Trophoblast cell (in vitro differentiated cells and primary cell): ENCODE data around the gene VWA5B1.

Source experiments
- DNase-seq, 2 donors: peaks; one replicate each; pipeline ENCODE4 v3.0.0-alpha.2; 2016
- H2AFZ ChIP-seq: 2 replicates; pipeline ENCODE4 v1.6.1; 2013; ENCODE audit warnings: low read length, moderate library complexity, mild to moderate bottlenecking; ENCODE audit not compliant: insufficient read depth, poor library complexity
- H2AK5ac ChIP-seq: 2 replicates; pipeline ENCODE4 v1.6.1; 2013; ENCODE audit warnings: mild to moderate bottlenecking, low read length
- H2BK120ac ChIP-seq: 2 replicates; pipeline ENCODE4 v1.6.1; 2013; ENCODE audit warnings: low read length, mild to moderate bottlenecking, moderate library complexity; ENCODE audit not compliant: insufficient read depth, poor library complexity
- H2BK12ac ChIP-seq: 2 replicates; pipeline ENCODE4 v1.6.1; 2013; ENCODE audit warnings: mild to moderate bottlenecking, low read length, moderate library complexity
- H2BK5ac ChIP-seq: 2 replicates; pipeline ENCODE4 v1.6.1; 2013; ENCODE audit warnings: low read length, low read depth, moderate library complexity, mild to moderate bottlenecking; ENCODE audit not compliant: poor library complexity
- H3K14ac ChIP-seq: 2 replicates; pipeline ENCODE4 v1.6.1; 2013; ENCODE audit warnings: mild to moderate bottlenecking, low read length
- H3K18ac ChIP-seq: 2 replicates; pipeline ENCODE4 v1.6.1; 2013; ENCODE audit warnings: mild to moderate bottlenecking, low read length
- H3K23ac ChIP-seq: 2 replicates; pipeline ENCODE4 v1.6.1; 2013; ENCODE audit warnings: low read length
- H3K27ac ChIP-seq: 2 replicates; pipeline ENCODE4 v1.5.1; 2013; ENCODE audit warnings: low read depth, mild to moderate bottlenecking, inconsistent platforms, low read length, moderate library complexity
- H3K27me3 ChIP-seq: 2 replicates; pipeline ENCODE4 v1.6.1; 2013; ENCODE audit warnings: inconsistent platforms, mild to moderate bottlenecking, low read length, moderate library complexity; ENCODE audit not compliant: insufficient read depth
- H3K36me3 ChIP-seq, 2 experiments: 1 replicate in 1 of 2; 2 replicates in 1 of 2; pipeline ENCODE4 v1.6.1; 2013; ENCODE audit warnings: low read length in 2 of 2, mild to moderate bottlenecking in 2 of 2, moderate library complexity in 1 of 2; ENCODE audit not compliant: insufficient read depth in 2 of 2, control insufficient read depth in 1 of 2
- H3K4ac ChIP-seq: 2 replicates; pipeline ENCODE4 v1.6.1; 2013; ENCODE audit warnings: low read depth, mild to moderate bottlenecking, low read length, moderate library complexity
- H3K4me1 ChIP-seq, 2 experiments: 1 replicate in 1 of 2; 2 replicates in 1 of 2; pipeline ENCODE4 v1.6.1; 2013; ENCODE audit warnings: low read length in 2 of 2, mild to moderate bottlenecking in 2 of 2, moderate library complexity in 1 of 2; ENCODE audit not compliant: insufficient read depth in 2 of 2, control insufficient read depth in 1 of 2
- H3K4me2 ChIP-seq: 2 replicates; pipeline ENCODE4 v1.6.1; 2013; ENCODE audit warnings: inconsistent platforms, mild to moderate bottlenecking, low read length, moderate library complexity
- H3K4me3 ChIP-seq: 2 replicates; pipeline ENCODE4 v1.5.1; 2013; ENCODE audit warnings: mild to moderate bottlenecking, low read depth, low read length, inconsistent platforms
- H3K79me1 ChIP-seq: one replicate; pipeline ENCODE4 v1.6.1; 2013; ENCODE audit warnings: low read length
- H3K79me2 ChIP-seq: 2 replicates; pipeline ENCODE4 v1.6.1; 2013; ENCODE audit warnings: low read length, mild to moderate bottlenecking; ENCODE audit not compliant: control insufficient read depth, insufficient read depth, poor library complexity
- H3K9ac ChIP-seq: 2 replicates; pipeline ENCODE4 v1.6.1; 2013; ENCODE audit warnings: mild to moderate bottlenecking, low read length
- H3K9me3 ChIP-seq: 2 replicates; pipeline ENCODE4 v1.6.1; 2013; ENCODE audit warnings: low read depth, mild to moderate bottlenecking, control low read depth, inconsistent platforms, low read length; ENCODE audit not compliant: insufficient read depth
- H4K12ac ChIP-seq: 2 replicates; pipeline ENCODE4 v1.6.1; 2013; ENCODE audit warnings: low read depth, mild to moderate bottlenecking, low read length, moderate library complexity
- H4K8ac ChIP-seq: 2 replicates; pipeline ENCODE4 v1.6.1; 2013; ENCODE audit warnings: low read depth, mild to moderate bottlenecking, low read length, moderate library complexity
- H4K91ac ChIP-seq: one replicate; pipeline ENCODE4 v1.6.1; 2013; ENCODE audit warnings: low read depth, mild to moderate bottlenecking, low read length, moderate library complexity
- WGBS: extraction: QIAGEN DNeasy Blood & Tissue Kit; methylation state at CpG from one replicate; pipeline ENCODE4 v1.1.7; 2013; ENCODE audit warnings: missing lambda C conversion rate; ENCODE audit not compliant: insufficient read length, insufficient coverage; ENCODE audit errors: extremely low coverage; 5-methylcytosine and 5-hydroxymethylcytosine counted together

VWA5B1 gene

GRCh38 chr1:20308569-20308968 is 17.9 kb downstream of the VWA5B1 start:
- no CpG with 5 or more reads among the region's 5 CpGs for WGBS
- no peaks in the 10 kb centered on the region for H3K79me2 ChIP-seq
- no peak overlapping the region for H3K4me2 ChIP-seq
- H3K27me3 ChIP-seq: no peaks in the 10 kb centered on the region
- H3K4me3 ChIP-seq: no peak overlapping the region
- H3K36me3 ChIP-seq: no peaks in the 10 kb centered on the region
- no peak overlapping the region for H2BK5ac ChIP-seq
- H3K4me1 ChIP-seq: peaks cover 7% of the 10 kb centered on the region in 2 experiments
- no peak overlapping the region for H3K27ac ChIP-seq
- H3K18ac ChIP-seq: no peak overlapping the region
- no peak overlapping the region for H4K91ac ChIP-seq
- H3K9me3 ChIP-seq: no peaks in the 10 kb centered on the region
- no peak overlapping the region for H4K12ac ChIP-seq
- H3K9ac ChIP-seq: no peak overlapping the region
- H3K23ac ChIP-seq: no peak overlapping the region
- H4K8ac ChIP-seq: no peak overlapping the region
- H2BK12ac ChIP-seq: no peak overlapping the region
- no peak overlapping the region for H2AFZ ChIP-seq
- no peaks in the 10 kb centered on the region for H3K79me1 ChIP-seq
- no peak for DNase-seq
- no peak overlapping the region for H3K14ac ChIP-seq
- H3K4ac ChIP-seq: no peak overlapping the region
- no peak overlapping the region for H2BK120ac ChIP-seq
- no peak overlapping the region for H2AK5ac ChIP-seq

GRCh38 chr1:20311289-20311688 is 20.6 kb downstream of the VWA5B1 start:
- Histone ChIP-seq H2AFZ (no peak overlapping the region), H2AK5ac (no peak overlapping the region), H2BK5ac (no peak overlapping the region), H3K27me3 (no peaks in the 10 kb centered on the region), H3K14ac (no peak overlapping the region), H2BK12ac (no peak overlapping the region), H2BK120ac (no peak overlapping the region), H3K79me2 (no peaks in the 10 kb centered on the region), H4K12ac (no peak overlapping the region), H3K4me3 (no peak overlapping the region), H3K4ac (no peak overlapping the region), H3K9ac (no peak overlapping the region), H4K91ac (no peak overlapping the region), H4K8ac (no peak overlapping the region), H3K4me1 (peaks cover 7% of the 10 kb centered on the region in 2 experiments), H3K36me3 (no peaks in the 10 kb centered on the region), H3K9me3 (no peaks in the 10 kb centered on the region), H3K23ac (no peak overlapping the region), H3K27ac (no peak overlapping the region), H3K79me1 (no peaks in the 10 kb centered on the region), H3K18ac (no peak overlapping the region), H3K4me2 (no peak overlapping the region)
- WGBS: no CpG with 5 or more reads among the region's 5 CpGs
- no peak for DNase-seq

- no peak overlapping the region for H4K8ac ChIP-seq
- no peaks in the 10 kb centered on the region for H3K36me3 ChIP-seq
- H3K9ac ChIP-seq: no peak overlapping the region
- H3K23ac ChIP-seq: no peak overlapping the region
- no peak overlapping the region for H2AK5ac ChIP-seq
- no peak overlapping the region for H2BK5ac ChIP-seq
- H2BK120ac ChIP-seq: no peak overlapping the region
- DNase-seq: no peak
- H4K91ac ChIP-seq: no peak overlapping the region
- no peaks in the 10 kb centered on the region for H3K27me3 ChIP-seq
- no peak overlapping the region for H2BK12ac ChIP-seq
- H4K12ac ChIP-seq: no peak overlapping the region
- no peak overlapping the region for H3K27ac ChIP-seq
- no peak overlapping the region for H3K18ac ChIP-seq
- no CpG with 5 or more reads among the region's 3 CpGs for WGBS
- H3K79me1 ChIP-seq: no peaks in the 10 kb centered on the region
- no peak overlapping the region for H3K4ac ChIP-seq
- H2AFZ ChIP-seq: no peak overlapping the region
- H3K4me2 ChIP-seq: no peak overlapping the region
- no peaks in the 10 kb centered on the region for H3K9me3 ChIP-seq
- H3K79me2 ChIP-seq: no peaks in the 10 kb centered on the region
- no peak overlapping the region for H3K4me3 ChIP-seq
- no peak overlapping the region for H3K14ac ChIP-seq
- peaks cover 7% of the 10 kb centered on the region in 2 experiments for H3K4me1 ChIP-seq
Measured at GRCh38 chr1:20312310-20312709, 21.6 kb downstream of the VWA5B1 start.

GRCh38 chr1:20312818-20313217 is 22.1 kb downstream of the VWA5B1 start:
- Histone ChIP-seq H2BK120ac (no peak overlapping the region), H3K79me2 (no peaks in the 10 kb centered on the region), H2AFZ (no peak overlapping the region), H3K27me3 (no peaks in the 10 kb centered on the region), H4K12ac (no peak overlapping the region), H3K4ac (no peak overlapping the region), H3K4me1 (peaks cover 7% of the 10 kb centered on the region in 2 experiments), H3K27ac (no peak overlapping the region), H3K4me2 (no peak overlapping the region), H4K91ac (no peak overlapping the region), H2AK5ac (no peak overlapping the region), H2BK12ac (no peak overlapping the region), H3K14ac (no peak overlapping the region), H3K18ac (no peak overlapping the region), H3K79me1 (no peaks in the 10 kb centered on the region), H3K36me3 (no peaks in the 10 kb centered on the region), H2BK5ac (no peak overlapping the region), H3K23ac (no peak overlapping the region), H3K9ac (no peak overlapping the region), H4K8ac (no peak overlapping the region), H3K4me3 (no peak overlapping the region), H3K9me3 (no peaks in the 10 kb centered on the region)
- no CpG with 5 or more reads among the region's 12 CpGs for whole genome bisulfite sequencing
- DNase-seq: no peak
